GM21717 (cell line): ENCODE results near the gene RBM47.
"Not testable (repeated sequence)": the region's sequence is repeated elsewhere in the genome, so short reads cannot be mapped to it uniquely, and the experiment has no call there.

ENCODE experiments used
- ATAC-seq: cut with Tn5 transposase; IDR thresholded peaks from one replicate; pipeline ENCODE4 v1.9.1; 2021; ENCODE audit warnings: mild to moderate bottlenecking, moderate library complexity; ENCODE audit not compliant: unreplicated experiment

RBM47 gene

GRCh38 chr4:40454816-40455215 is 174.8 kb downstream of the RBM47 start:
- ATAC-seq = no peak

- no peak for ATAC-seq
These were observed 175.8 kb downstream of the RBM47 start for GRCh38 chr4:40453912-40454311.

GRCh38 chr4:40448875-40449274 is 180.8 kb downstream of the RBM47 start:
- no peak for ATAC-seq

- ATAC-seq = no peak
These were observed 182.8 kb downstream of the RBM47 start for GRCh38 chr4:40446839-40447238.

GRCh38 chr4:40446261-40446750 is 183.4 kb downstream of the RBM47 start:
- ATAC-seq = not testable (repeated sequence)

- ATAC-seq = no peak
These were observed 184.0 kb downstream of the RBM47 start for GRCh38 chr4:40445671-40446070.

GRCh38 chr4:40441430-40441829 is 188.2 kb downstream of the RBM47 start:
- ATAC-seq = no peak

GRCh38 chr4:40439519-40439918 is 190.1 kb downstream of the RBM47 start:
- ATAC-seq = no peak

- no peak for ATAC-seq
These were observed 191.2 kb downstream of the RBM47 start for GRCh38 chr4:40438384-40439026.

GRCh38 chr4:40437741-40438383 is 191.8 kb downstream of the RBM47 start:
- no peak for ATAC-seq

GRCh38 chr4:40435306-40435705 is 194.4 kb downstream of the RBM47 start:
- not testable (repeated sequence) for ATAC-seq

GRCh38 chr4:40434126-40434687 is 195.5 kb downstream of the RBM47 start:
- no peak for ATAC-seq

- ATAC-seq = no peak
These were observed 197.2 kb downstream of the RBM47 start for GRCh38 chr4:40432504-40432903.

GRCh38 chr4:40427871-40428270 is 201.8 kb downstream of the RBM47 start:
- ATAC-seq = not testable (repeated sequence)

GRCh38 chr4:40427128-40427527 is 202.5 kb downstream of the RBM47 start:
- no peak for ATAC-seq

GRCh38 chr4:40425799-40426574 is 203.7 kb downstream of the RBM47 start:
- ATAC-seq = no peak

- no peak for ATAC-seq
These were observed 205.9 kb downstream of the RBM47 start for GRCh38 chr4:40423735-40424134.

- ATAC-seq = no peak
These were observed 207.6 kb downstream of the RBM47 start for GRCh38 chr4:40421839-40422708.

- ATAC-seq = no peak
These were observed 210.3 kb downstream of the RBM47 start for GRCh38 chr4:40419231-40419912.
